Stimulated activated naive CD8-positive, alpha-beta T cell treated with anti-CD3 and anti-CD28 coated beads, Interleukin-15, amount 100 ng/mL, for 72 hours (primary cell): ENCODE results near the gene NCAM1.

Experiments
- ATAC-seq: fragments of 150-1000 bp; cut with Tn5 transposase; 2 replicates; pipeline ENCODE4 v1.10.0; 2021; ENCODE audit warnings: mild to moderate bottlenecking, moderate library complexity
- DNase-seq, 2 donors: peaks; one replicate each; pipeline ENCODE4 v3.0.0; 2021 to 2022
- H3K27ac Mint-ChIP-seq, 2 donors: one replicate each; pipeline ENCODE4 v1.8.0; 2022; ENCODE audit warnings: mild to moderate bottlenecking in 2 of 2, mixed read lengths in 2 of 2, moderate library complexity in 2 of 2
- H3K27me3 Mint-ChIP-seq: one replicate; pipeline ENCODE4 v1.8.0; 2022; ENCODE audit warnings: mixed read lengths
- H3K4me1 Mint-ChIP-seq: one replicate; pipeline ENCODE4 v1.8.0; 2022; ENCODE audit warnings: mild to moderate bottlenecking, mixed read lengths
- H3K4me3 Mint-ChIP-seq, 2 donors: one replicate each; pipeline ENCODE4 v1.8.0; 2022; ENCODE audit warnings: mild to moderate bottlenecking in 2 of 2, mixed read lengths in 2 of 2, moderate library complexity in 1 of 2
- H3K9me3 Mint-ChIP-seq, 2 donors: one replicate each; pipeline ENCODE4 v1.8.0; 2022; ENCODE audit warnings: mixed read lengths in 2 of 2

NCAM1 gene

DNA sequence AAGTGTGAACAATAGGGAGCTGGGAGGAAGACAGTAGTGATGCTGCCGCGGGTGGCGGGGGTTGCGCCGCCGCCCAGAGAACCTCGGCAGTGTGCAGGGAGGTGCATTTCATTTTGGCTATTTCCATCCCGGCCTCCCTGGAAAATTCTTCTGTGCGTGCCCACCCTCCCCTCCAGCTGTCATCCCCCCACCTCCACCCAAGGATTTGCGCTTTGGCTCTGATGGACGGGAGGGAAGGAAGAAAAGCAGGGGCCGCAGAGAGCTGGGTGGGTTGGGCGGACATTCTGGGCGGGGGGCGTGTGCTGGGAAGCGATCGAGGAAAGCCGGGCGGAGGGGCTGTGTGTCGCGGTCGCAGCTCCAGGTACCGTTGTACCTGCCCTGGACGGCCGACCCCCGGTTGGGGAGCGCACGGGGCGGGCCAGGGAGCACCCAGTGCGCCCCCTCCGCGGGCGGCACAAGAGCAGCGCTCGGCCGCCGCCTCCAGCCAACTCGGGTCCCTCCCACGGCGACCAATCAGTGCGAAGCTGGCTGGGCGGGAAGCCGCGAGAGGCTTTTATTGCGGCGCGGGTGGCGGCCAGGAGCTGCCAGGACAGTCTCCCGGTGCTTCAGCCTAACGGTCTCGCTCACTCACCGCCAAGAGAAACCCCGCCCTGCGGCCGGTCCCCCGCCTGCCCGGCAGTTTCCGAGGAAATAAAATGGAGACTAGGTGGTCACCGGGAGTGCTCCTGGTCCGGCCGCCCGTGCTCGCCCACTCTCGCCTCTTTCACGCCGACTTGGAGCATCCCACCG, 1.6 kb downstream of the NCAM1 start:
- H3K27ac Mint-ChIP-seq: no peak overlapping the region
- peak overlapping the region; percentile 75 to 87 for H3K4me3 Mint-ChIP-seq
- H3K27me3 Mint-ChIP-seq: peaks cover 83% of the 10 kb centered on the region
- H3K9me3 Mint-ChIP-seq: no peaks in the 10 kb centered on the region
- H3K4me1 Mint-ChIP-seq: peaks cover 18% of the 10 kb centered on the region
- peak; percentile 21 for ATAC-seq
- no peak for DNase-seq

DNA sequence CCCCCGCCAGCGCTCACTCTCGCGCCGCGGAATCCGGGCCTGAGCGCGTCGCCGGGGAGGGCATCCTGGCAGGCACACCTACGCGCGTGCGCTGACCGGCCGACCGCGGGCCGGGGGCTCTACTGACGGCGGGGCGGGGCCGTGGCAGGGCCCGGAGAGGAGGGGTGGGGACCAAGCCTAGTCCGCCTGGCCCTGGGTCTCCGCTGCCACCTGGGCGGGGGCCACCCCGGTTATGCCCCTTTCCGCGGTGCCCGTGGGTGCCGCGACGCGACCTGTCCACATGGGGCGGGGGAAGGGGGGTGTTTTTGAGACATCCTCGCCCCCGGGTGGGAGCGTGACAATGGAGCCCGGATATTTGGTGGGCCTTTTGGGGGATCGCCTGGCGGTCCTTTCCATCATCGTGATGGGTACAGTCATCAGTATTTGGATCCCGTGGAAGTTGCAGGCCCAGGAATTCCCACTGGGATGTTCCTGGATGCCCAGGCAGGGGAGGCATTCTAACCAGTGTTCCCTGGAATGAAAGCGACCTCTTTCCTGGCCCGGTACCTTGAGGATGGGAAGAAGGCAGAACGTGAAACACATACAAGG, 2.2 kb downstream of the NCAM1 start:
- Mint-ChIP-seq H3K27me3 (peaks cover 76% of the 10 kb centered on the region), H3K4me3 (peak overlapping the region; percentile 5 to 15), H3K4me1 (peaks cover 18% of the 10 kb centered on the region), H3K27ac (no peak overlapping the region), H3K9me3 (no peaks in the 10 kb centered on the region)
- ATAC-seq: peak; percentile 32
- no peak for DNase-seq

DNA sequence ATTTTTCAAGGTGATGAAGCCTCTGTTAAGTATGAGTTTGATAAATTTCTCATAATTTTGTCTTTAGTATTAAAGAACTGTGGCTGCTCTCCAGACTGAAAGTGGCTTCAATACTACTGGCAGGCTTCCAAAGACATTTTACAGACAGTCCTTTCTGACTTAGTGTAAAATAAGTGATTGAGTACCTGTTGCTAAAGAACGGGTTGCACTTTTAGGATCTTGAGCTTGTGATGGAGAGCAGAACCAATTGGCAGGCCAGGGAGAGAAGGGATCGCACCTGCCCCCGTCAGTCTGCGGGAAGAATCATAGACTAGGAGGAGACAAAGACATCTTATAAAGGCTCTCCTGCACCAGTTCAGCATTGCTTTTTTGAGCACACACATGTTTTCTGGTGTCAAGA, 4.4 kb downstream of the NCAM1 start:
- Mint-ChIP-seq H3K27me3 (peaks cover 54% of the 10 kb centered on the region), H3K4me1 (peaks cover 18% of the 10 kb centered on the region), H3K9me3 (no peaks in the 10 kb centered on the region), H3K27ac (no peak overlapping the region), H3K4me3 (no peak overlapping the region)
- DNase-seq: no peak
- no peak for ATAC-seq

DNA sequence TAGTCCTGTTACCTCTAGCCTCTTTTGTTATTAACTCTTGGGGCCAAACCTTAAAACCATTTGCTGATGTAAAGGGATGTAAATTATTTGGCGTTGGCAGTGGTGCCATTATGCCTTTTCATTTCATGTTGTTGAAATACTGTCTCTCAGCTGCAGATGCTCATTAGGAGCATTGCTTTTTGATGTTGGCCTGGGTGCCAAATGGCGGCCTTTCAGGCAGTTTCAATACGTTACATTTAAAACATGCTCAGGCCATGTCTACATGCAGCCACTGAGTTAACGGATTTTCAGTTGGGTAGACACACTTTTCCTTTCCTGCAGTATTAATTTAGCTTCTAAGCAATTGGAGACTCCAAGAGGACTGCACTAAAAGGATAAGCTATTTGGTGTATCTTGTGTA, 5.3 kb downstream of the NCAM1 start:
- H3K27me3 Mint-ChIP-seq: peaks cover 45% of the 10 kb centered on the region
- H3K9me3 Mint-ChIP-seq: no peaks in the 10 kb centered on the region
- peaks cover 12% of the 10 kb centered on the region for H3K4me1 Mint-ChIP-seq
- DNase-seq (no peak), ATAC-seq (no peak)
- H3K4me3 Mint-ChIP-seq: no peak overlapping the region
- H3K27ac Mint-ChIP-seq: no peak overlapping the region

DNA sequence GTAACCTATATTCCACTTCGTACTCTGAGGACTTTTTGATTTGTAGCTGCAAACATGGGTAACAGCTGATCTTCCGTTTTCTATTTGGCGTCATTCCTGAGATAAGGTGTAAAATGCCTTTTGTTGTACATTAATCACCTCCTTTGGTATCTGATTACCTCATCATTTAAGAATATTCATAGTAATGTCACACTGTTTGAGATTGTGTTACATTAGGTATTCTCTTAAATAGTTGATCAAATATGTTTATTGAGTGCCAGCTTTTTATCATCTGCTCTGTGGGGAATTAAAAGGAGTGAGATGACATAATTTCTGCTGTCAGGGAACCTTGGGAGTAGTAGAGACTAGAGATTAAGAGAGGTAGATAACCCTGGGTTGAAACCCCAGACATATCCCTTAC, 5.9 kb downstream of the NCAM1 start:
- Mint-ChIP-seq H3K27ac (no peak overlapping the region), H3K27me3 (peaks cover 40% of the 10 kb centered on the region), H3K4me3 (no peak overlapping the region), H3K9me3 (no peaks in the 10 kb centered on the region), H3K4me1 (peaks cover 7% of the 10 kb centered on the region)
- no peak for DNase-seq
- ATAC-seq: no peak

DNA sequence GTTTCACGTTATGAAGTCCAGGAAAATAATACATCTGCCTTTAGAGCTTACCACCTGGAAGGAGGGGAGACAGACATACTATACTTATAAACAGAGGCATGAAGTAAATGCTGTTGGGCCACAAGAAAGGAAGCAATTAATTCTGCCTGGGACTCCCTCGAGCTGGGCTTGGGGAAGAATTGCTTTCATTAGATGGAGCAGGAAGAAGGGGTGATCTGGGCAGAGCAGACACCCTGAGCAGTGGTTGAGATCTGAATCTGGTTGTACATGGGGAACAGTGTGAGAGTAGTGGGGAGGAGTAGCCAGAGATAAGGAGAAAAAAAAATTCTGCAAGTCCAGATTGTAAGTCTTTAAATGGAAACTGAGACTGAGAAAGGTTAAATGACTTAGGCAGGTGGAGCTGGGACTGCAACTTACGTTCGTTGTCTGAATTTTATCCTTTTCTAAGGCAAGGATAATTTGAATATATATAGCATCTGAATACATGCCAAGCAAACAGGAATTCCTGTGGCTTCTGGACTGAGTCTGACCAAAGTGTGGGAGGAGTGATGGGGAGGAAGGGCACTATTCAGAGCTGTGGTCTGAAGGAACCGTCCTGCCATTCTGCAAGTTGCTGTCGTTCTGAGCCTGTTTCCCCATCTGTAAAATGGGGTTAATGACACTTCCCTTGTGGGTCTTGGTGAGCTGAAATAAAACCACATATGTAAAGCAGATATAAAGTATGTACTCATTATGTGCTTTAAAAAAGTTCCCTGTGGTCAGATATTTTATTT, 7.9 kb downstream of the NCAM1 start:
- Mint-ChIP-seq H3K27ac (peak overlapping the region in 1 of 2 donors; percentile 0), H3K27me3 (peaks cover 20% of the 10 kb centered on the region), H3K9me3 (no peaks in the 10 kb centered on the region), H3K4me3 (no peak overlapping the region), H3K4me1 (no peaks in the 10 kb centered on the region)
- DNase-seq (no peak), ATAC-seq (no peak)

DNA sequence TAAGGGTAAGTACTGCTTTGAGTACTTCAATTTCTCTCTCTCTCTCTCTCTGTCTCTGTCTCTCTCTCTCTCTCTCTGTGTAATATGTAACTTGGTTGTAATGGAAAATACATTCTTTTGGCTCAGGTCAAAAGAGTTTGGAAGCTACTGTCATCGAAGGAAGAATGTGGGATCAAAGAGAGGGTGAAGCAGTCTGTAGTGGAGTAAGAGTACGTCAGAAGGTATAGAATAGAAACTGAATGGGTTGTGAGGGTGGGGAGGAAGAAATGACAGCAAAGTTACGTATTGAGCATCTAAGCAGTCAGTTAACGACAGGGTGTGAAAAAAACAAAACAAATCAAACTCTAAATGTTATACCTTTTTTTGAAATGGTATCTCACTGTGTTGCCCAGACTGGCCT, 10.0 kb downstream of the NCAM1 start:
- no peaks in the 10 kb centered on the region for H3K27me3 Mint-ChIP-seq
- ATAC-seq: no peak
- H3K9me3 Mint-ChIP-seq: no peaks in the 10 kb centered on the region
- no peak for DNase-seq
- no peak overlapping the region for H3K4me3 Mint-ChIP-seq
- no peaks in the 10 kb centered on the region for H3K4me1 Mint-ChIP-seq
- H3K27ac Mint-ChIP-seq: no peak overlapping the region

DNA sequence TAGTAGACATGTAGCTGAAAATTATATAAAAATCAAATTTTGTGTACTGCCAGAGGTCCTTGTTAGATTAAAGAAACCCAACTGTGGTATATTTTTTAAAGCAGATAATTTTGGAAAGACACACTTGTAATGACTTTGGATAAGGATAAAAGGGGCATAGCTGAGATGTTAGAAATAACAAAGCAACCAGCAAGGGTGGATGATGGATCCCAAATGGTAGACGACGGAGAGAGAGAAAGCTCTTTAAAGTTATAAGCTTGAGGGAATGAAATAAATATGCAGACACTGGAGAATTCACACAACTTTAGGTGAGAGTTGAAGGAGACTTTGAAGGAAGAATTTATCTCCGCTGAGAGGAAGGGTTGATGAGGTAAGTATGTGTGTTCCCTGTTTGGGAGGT, 10.6 kb downstream of the NCAM1 start:
- Mint-ChIP-seq H3K4me3 (no peak overlapping the region), H3K27me3 (no peaks in the 10 kb centered on the region), H3K9me3 (no peaks in the 10 kb centered on the region), H3K27ac (no peak overlapping the region), H3K4me1 (no peaks in the 10 kb centered on the region)
- no peak for DNase-seq
- ATAC-seq: no peak

DNA sequence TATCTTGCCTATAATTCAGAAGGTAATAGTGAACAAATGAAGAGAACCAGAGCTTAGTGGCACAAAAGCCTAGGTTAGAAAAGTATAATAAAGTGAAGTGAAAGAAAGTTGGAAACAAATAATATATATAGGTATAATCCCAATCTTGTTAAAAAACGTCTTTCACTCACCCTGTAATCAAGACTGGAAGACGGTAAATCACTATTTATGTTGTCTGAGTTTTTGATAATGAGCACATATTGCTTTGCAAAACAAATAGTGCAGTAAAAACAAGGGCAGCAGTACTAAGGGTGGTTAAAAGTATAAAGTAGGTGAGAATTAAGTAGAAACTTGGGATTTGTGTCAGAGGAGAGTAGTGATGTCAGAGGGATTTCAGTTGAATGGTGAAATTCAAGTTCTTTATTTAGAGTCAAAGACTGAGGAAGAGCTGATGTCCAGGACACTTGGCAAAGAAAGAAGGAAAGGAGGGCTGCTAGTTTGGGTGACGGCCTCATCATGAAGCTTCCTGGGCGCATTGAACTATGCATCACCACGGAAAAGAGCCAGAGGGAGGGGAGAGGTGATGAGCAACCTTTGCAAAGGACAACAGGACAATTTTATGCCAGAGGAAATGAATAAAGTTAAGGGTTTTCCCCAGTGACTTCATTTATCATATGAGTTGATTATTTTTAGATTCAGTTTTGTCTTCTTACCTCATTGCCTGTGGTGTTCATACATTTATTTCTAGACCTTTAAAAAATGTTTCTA, 11.4 kb downstream of the NCAM1 start:
- no peaks in the 10 kb centered on the region for H3K4me1 Mint-ChIP-seq
- H3K27ac Mint-ChIP-seq: no peak overlapping the region
- H3K9me3 Mint-ChIP-seq: no peaks in the 10 kb centered on the region
- no peak overlapping the region for H3K4me3 Mint-ChIP-seq
- peaks cover 1% of the 10 kb centered on the region for H3K27me3 Mint-ChIP-seq
- ATAC-seq (no peak), DNase-seq (no peak)

DNA sequence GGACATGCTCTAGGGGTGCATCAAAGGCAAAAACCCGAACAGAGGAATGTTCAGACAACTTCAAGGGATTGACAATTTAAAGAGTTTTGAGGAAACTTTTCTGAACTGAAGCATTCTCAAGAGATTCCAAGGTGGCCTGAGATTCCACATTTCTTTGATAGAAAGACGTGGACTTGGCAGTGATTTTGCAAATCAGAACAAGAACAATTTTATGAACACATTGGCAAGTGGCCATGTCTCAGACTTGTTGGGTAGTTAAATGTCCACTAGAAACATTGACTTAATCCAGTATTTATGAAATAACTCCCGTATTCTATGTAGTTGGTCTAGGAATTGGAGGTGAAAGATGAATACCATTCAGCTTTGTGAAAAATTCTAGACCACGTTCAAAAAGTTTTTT, 13.8 kb downstream of the NCAM1 start:
- H3K9me3 Mint-ChIP-seq: no peaks in the 10 kb centered on the region
- H3K4me3 Mint-ChIP-seq: no peak overlapping the region
- H3K27ac Mint-ChIP-seq: no peak overlapping the region
- ATAC-seq (no peak), DNase-seq (no peak)
- H3K4me1 Mint-ChIP-seq: no peaks in the 10 kb centered on the region
- peaks cover 15% of the 10 kb centered on the region for H3K27me3 Mint-ChIP-seq

DNA sequence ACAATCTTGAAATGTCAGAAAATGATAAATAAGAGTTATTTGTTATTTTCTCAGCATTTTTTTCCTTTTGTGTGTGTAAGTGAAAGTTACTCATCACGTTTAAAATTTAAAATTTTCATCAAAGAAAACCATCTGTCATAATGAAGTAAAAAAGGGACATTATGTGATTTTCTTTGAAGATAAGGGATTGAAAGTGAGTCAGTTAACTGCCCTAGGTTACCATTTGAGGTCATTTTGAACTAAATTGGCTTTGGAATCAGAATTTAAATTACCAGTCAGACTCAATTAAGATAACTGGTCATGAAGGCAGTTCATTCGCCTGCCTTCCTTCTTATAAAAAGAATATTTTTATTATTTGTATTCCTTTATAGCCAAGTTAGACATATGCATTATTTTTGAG, 14.3 kb downstream of the NCAM1 start:
- no peak for ATAC-seq
- no peak for DNase-seq
- no peak overlapping the region for H3K27ac Mint-ChIP-seq
- H3K4me3 Mint-ChIP-seq: no peak overlapping the region
- peaks cover 15% of the 10 kb centered on the region for H3K27me3 Mint-ChIP-seq
- no peaks in the 10 kb centered on the region for H3K4me1 Mint-ChIP-seq
- H3K9me3 Mint-ChIP-seq: no peaks in the 10 kb centered on the region

DNA sequence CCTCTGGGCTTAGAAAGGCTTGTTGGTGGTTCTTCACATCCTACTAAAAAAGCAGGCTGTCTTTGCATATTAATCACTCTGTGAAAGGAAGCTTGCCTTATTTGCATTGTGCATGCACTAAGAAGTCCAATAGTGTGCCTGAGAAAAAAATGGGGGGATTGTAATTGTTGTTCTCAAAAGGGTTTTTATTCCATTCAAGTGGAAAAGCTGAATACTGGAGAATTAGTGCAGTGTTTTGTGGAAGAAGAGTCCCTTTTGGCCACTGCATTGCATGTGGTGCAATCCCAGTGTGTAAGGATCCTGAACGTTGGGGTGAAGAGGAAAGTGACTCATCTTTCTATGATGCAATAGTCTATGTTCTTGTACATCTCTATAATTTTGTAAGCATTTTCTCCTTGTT, 16.5 kb downstream of the NCAM1 start:
- Mint-ChIP-seq H3K27ac (no peak overlapping the region), H3K4me3 (no peak overlapping the region), H3K27me3 (peaks cover 15% of the 10 kb centered on the region), H3K4me1 (no peaks in the 10 kb centered on the region), H3K9me3 (no peaks in the 10 kb centered on the region)
- no peak for ATAC-seq
- DNase-seq: no peak

DNA sequence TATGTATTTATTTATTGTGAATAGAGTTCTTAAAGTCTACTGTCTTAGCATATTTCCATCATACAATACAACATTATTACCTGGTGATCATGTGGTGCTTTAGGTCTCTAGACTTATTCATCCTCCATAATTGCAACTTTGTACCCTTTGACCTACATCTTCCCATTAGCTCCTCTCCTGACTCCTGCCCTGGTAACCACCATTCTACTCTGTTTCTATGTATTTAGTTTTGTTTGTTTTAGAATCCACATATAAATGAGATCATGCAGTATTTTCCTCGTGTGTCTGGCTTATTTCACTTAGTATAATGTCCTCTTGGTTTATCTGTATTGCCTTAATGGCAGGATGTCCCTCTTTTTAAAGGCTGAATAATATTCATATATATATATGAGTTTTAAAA, 22.7 kb downstream of the NCAM1 start:
- ATAC-seq: no peak
- Mint-ChIP-seq H3K9me3 (peaks cover 8 to 12% of the 10 kb centered on the region in 2 donors), H3K4me3 (no peak overlapping the region), H3K27ac (no peak overlapping the region), H3K27me3 (peaks cover 1% of the 10 kb centered on the region), H3K4me1 (no peaks in the 10 kb centered on the region)
- DNase-seq: no peak

DNA sequence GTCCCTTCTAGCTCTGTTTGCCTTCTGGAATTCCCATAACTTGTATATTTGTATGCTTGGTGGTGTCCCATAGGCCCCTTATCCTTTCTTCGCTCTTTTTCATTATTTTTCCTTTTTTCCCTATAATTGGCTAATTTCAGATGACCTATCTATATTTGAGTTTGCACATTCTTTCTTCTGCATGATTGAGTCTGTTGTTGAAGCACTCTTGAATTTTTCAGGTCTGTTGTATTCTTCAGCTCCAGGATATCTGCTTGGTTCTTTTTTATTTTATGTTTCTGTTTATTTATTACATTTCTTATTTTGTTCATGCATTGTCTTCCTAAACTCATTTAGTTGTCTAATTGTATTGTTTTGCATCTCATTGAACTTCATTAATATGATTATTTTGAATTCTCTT, 28.0 kb downstream of the NCAM1 start:
- Mint-ChIP-seq H3K27me3 (peaks cover 5% of the 10 kb centered on the region), H3K27ac (no peak overlapping the region), H3K4me1 (no peaks in the 10 kb centered on the region), H3K9me3 (peaks cover 19 to 23% of the 10 kb centered on the region in 2 donors), H3K4me3 (no peak overlapping the region)
- no peak for DNase-seq
- no peak for ATAC-seq

DNA sequence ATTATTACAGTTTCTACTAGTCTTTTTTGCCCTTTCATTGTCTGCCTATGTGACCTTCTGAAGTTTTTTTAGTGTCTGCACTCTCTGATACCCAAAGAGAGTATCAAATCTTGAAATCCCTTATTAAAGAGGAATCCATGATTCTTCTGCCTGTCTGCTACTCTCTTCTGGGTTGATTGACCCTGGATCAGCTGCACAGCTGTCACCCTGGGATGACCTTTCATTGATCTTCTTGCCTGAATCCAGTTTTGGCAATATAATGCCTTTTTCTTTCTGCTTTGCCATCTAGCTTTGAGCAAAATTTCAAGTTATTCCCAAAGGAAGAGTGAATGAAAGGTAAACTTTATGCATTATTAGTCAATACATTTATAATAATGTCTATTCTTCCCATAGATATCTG, 32.6 kb downstream of the NCAM1 start:
- ATAC-seq (no peak), DNase-seq (no peak)
- no peaks in the 10 kb centered on the region for H3K4me1 Mint-ChIP-seq
- peaks cover 11% of the 10 kb centered on the region in 2 donors for H3K9me3 Mint-ChIP-seq
- no peak overlapping the region for H3K27ac Mint-ChIP-seq
- H3K4me3 Mint-ChIP-seq: no peak overlapping the region
- H3K27me3 Mint-ChIP-seq: peaks cover 27% of the 10 kb centered on the region
